Peyer's patch (tissue), 4 donors: Measurements from ENCODE around the gene SNRNP25. TPM values are rescaled to one million over a fixed set of nuclear protein-coding genes. Genes with fewer than 3 reads are reported as not detected.

Experiments
- DNase-seq, 3 donors: peaks; one replicate each; pipeline ENCODE4 v3.0.0-alpha.2; 2017 to 2019
- H3K27ac ChIP-seq, 4 donors: fragments of 200-600 bp; sonication (generic); one replicate each; pipeline ENCODE4 v1.5.1; 2016 to 2019
- H3K27me3 ChIP-seq, 2 donors: fragments of 200-600 bp; sonication (generic); one replicate each; pipeline ENCODE4 v1.5.1; 2019
- H3K36me3 ChIP-seq, 3 donors: fragments of 200-600 bp; sonication (generic); one replicate each; pipeline ENCODE4 v1.5.1; 2016 to 2019
- H3K4me1 ChIP-seq, 4 donors: fragments of 200-600 bp; sonication (generic); one replicate each; pipeline ENCODE4 v1.5.1; 2016 to 2019
- H3K4me3 ChIP-seq, 4 donors: fragments of 200-600 bp; sonication (generic); 1 replicate in 3 of 4; 2 replicates in 1 of 4; pipeline ENCODE4 v1.5.1; 2016 to 2019; ENCODE audit warnings: mild to moderate bottlenecking in 1 of 4
- H3K9me3 ChIP-seq, 4 donors: fragments of 200-600 bp; sonication (generic); one replicate each; pipeline ENCODE4 v1.5.1; 2016 to 2019; ENCODE audit warnings: mild to moderate bottlenecking in 1 of 4
- CTCF ChIP-seq, 6 experiments: fragments of 450-650 bp in 4 of 6; fragments of 200-600 bp in 2 of 6; sonication (generic) in 1 of 6; IDR thresholded peaks; one replicate each; pipeline ENCODE4 v1.5.1; 2017 to 2019; ENCODE audit warnings: antibody characterized with exemption in 6 of 6, mild to moderate bottlenecking in 3 of 6, moderate library complexity in 1 of 6
- POLR2A ChIP-seq, 2 donors: fragments of 450-650 bp; IDR thresholded peaks; one replicate each; pipeline ENCODE4 v1.5.1; 2017; ENCODE audit warnings: antibody characterized with exemption in 2 of 2, mild to moderate bottlenecking in 2 of 2, moderate library complexity in 2 of 2
- total RNA-seq, 4 donors: library from RNA; depleted of rRNA; stranded (reverse); fragments of >200 nt; gene quantifications; one replicate each; pipeline ENCODE4 v1.1.0, GENCODE V29; 2016

The SNRNP25 gene
- total RNA-seq, 4 donors from 2014 or later = 8.7 to 17.6 (median 14.4) TPM

- peaks cover 0 to 10% (median 8%) of the 10 kb centered on the region in 4 donors for H3K4me1 ChIP-seq
- H3K4me3 ChIP-seq = no peak overlapping the region
- TF ChIP-seq POLR2A (IDR thresholded peaks at IDR 0.05) (no peak), CTCF (IDR thresholded peaks at IDR 0.05) (no peak)
- H3K27me3 ChIP-seq = no peaks in the 10 kb centered on the region
- no peak overlapping the region for H3K27ac ChIP-seq
- no peaks in the 10 kb centered on the region for H3K9me3 ChIP-seq
- DNase-seq = no peak
- H3K36me3 ChIP-seq = peaks cover 0 to 53% (median 0%) of the 10 kb centered on the region in 3 donors
These were observed 36.0 kb downstream of the SNRNP25 start for GRCh38 chr16:89391-90302.

- no peaks in the 10 kb centered on the region for H3K27me3 ChIP-seq
- peaks cover 0 to 39% (median 0%) of the 10 kb centered on the region in 3 donors for H3K36me3 ChIP-seq
- no peak overlapping the region for H3K27ac ChIP-seq
- H3K9me3 ChIP-seq = no peaks in the 10 kb centered on the region
- H3K4me1 ChIP-seq = no peaks in the 10 kb centered on the region
- no peak overlapping the region for H3K4me3 ChIP-seq
- DNase-seq = no peak
- TF ChIP-seq CTCF (IDR thresholded peaks at IDR 0.05) (no peak), POLR2A (IDR thresholded peaks at IDR 0.05) (no peak)
These were observed 37.9 kb downstream of the SNRNP25 start for GRCh38 chr16:91484-91883.

GRCh38 chr16:92431-93339, 39.1 kb downstream of the SNRNP25 start:
- H3K9me3 ChIP-seq = no peaks in the 10 kb centered on the region
- no peaks in the 10 kb centered on the region for H3K27me3 ChIP-seq
- no peak overlapping the region for H3K27ac ChIP-seq
- DNase-seq = no peak
- H3K36me3 ChIP-seq = peaks cover 0 to 29% (median 0%) of the 10 kb centered on the region in 3 donors
- no peak for TF ChIP-seq CTCF (IDR thresholded peaks at IDR 0.05)
- no peak for TF ChIP-seq POLR2A (IDR thresholded peaks at IDR 0.05)
- H3K4me1 ChIP-seq = no peaks in the 10 kb centered on the region
- no peak overlapping the region for H3K4me3 ChIP-seq

- no peak for DNase-seq
- Histone ChIP-seq H3K27ac (no peak overlapping the region), H3K4me3 (no peak overlapping the region), H3K27me3 (no peaks in the 10 kb centered on the region), H3K36me3 (peaks cover 0 to 21% (median 0%) of the 10 kb centered on the region in 3 donors), H3K4me1 (no peaks in the 10 kb centered on the region), H3K9me3 (no peaks in the 10 kb centered on the region)
- TF ChIP-seq POLR2A (IDR thresholded peaks at IDR 0.05) (no peak), CTCF (IDR thresholded peaks at IDR 0.05) (no peak)
These were observed 41.3 kb downstream of the SNRNP25 start for GRCh38 chr16:94918-95265.

- Histone ChIP-seq H3K36me3 (peaks cover 0 to 16% (median 0%) of the 10 kb centered on the region in 3 donors), H3K9me3 (no peaks in the 10 kb centered on the region), H3K27me3 (no peaks in the 10 kb centered on the region), H3K27ac (no peak overlapping the region), H3K4me1 (no peaks in the 10 kb centered on the region), H3K4me3 (no peak overlapping the region)
- TF ChIP-seq CTCF (IDR thresholded peaks at IDR 0.05) = peak; percentile 99 to 100 (median 100)
- TF ChIP-seq POLR2A (IDR thresholded peaks at IDR 0.05) = no peak
- DNase-seq = peak; percentile 92 to 96 (median 93)
These were observed 43.3 kb downstream of the SNRNP25 start for GRCh38 chr16:96935-97381.
